GM10847 (cell line): ENCODE measurements around the gene RDH5.

Experiments used
- POLR2A ChIP-seq: IDR thresholded peaks from 2 replicates; pipeline ENCODE4 v1.6.1; 2011; ENCODE audit not compliant: insufficient read length; ENCODE audit errors: extremely low read depth

Gene RDH5

GRCh38 chr12:55727643-55728185 is 7.5 kb downstream of the RDH5 start:
- no peak for TF ChIP-seq POLR2A

- TF ChIP-seq POLR2A: no peak
Measured at GRCh38 chr12:55728186-55728938, 8.2 kb downstream of the RDH5 start.

- TF ChIP-seq POLR2A: peak; percentile 26
Measured at GRCh38 chr12:55728939-55729818, 9.0 kb downstream of the RDH5 start, which contains the start of gene CD63. Gene CD63 (minus strand): TSS chr12:55729009. CDS start chr12:55728341, 668 bp downstream.

- TF ChIP-seq POLR2A: no peak
Measured at GRCh38 chr12:55729819-55730818, 9.9 kb downstream of the RDH5 start.

GRCh38 chr12:55732288-55732687 is 12.1 kb downstream of the RDH5 start:
- no peak for TF ChIP-seq POLR2A

- no peak for TF ChIP-seq POLR2A
Measured at GRCh38 chr12:55733021-55733555, 12.9 kb downstream of the RDH5 start.

GRCh38 chr12:55733858-55734257 is 13.7 kb downstream of the RDH5 start:
- TF ChIP-seq POLR2A: no peak

- TF ChIP-seq POLR2A: no peak
Measured at GRCh38 chr12:55734595-55734994, 14.4 kb downstream of the RDH5 start.

GRCh38 chr12:55736076-55736475 is 15.9 kb downstream of the RDH5 start:
- TF ChIP-seq POLR2A: no peak

GRCh38 chr12:55736780-55737580 is 16.8 kb downstream of the RDH5 start:
- TF ChIP-seq POLR2A: no peak

- TF ChIP-seq POLR2A: no peak
Measured at GRCh38 chr12:55737581-55738122, 17.5 kb downstream of the RDH5 start.

- TF ChIP-seq POLR2A: no peak
Measured at GRCh38 chr12:55738123-55739024, 18.2 kb downstream of the RDH5 start.
